ENCODE results near the gene KRTAP26-1.

Gene KRTAP26-1

GRCh38 chr21:30269803-30270530 lies 50.1 kb downstream of the KRTAP26-1 start:
- TF ChIP-seq CTCF (IDR thresholded peaks at IDR 0.05; ENCODE audit: unreplicated experiment in 3 of 3): no peak
- Mint-ChIP-seq H3K36me3 (ENCODE audit: low read depth) (no peaks in the 10 kb centered on the region), H3K27me3 (ENCODE audit: low read depth) (peaks cover 3% of the 10 kb centered on the region), H3K4me3 (no peak overlapping the region), H3K9me3 (peaks cover 11% of the 10 kb centered on the region), H3K27ac (no peak overlapping the region), H3K4me1 (no peaks in the 10 kb centered on the region)

Data from nephron (organoid).